Endothelial cell of umbilical vein (primary cell): ENCODE results near the gene CTAGE6.
"Not testable (repeated sequence)": the region's sequence is repeated elsewhere in the genome, so short reads cannot be mapped to it uniquely, and the experiment has no call there.

Source experiments
- CTCF ChIP-seq, 2 donors: IDR thresholded peaks; 1 replicate in 1 of 2; 2 replicates in 1 of 2; pipeline ENCODE4 v1.5.1; 2011; ENCODE audit warnings: low read length in 2 of 2, mild to moderate bottlenecking in 2 of 2, moderate library complexity in 2 of 2, control low read depth in 1 of 2, inconsistent platforms in 1 of 2, low read depth in 1 of 2; ENCODE audit not compliant: insufficient read depth in 1 of 2; ENCODE audit errors: extremely low read depth in 1 of 2
- EZH2 ChIP-seq: IDR thresholded peaks from 2 replicates; pipeline ENCODE4 v1.6.1; 2012; ENCODE audit warnings: borderline replicate concordance, low read depth, mild to moderate bottlenecking, moderate library complexity, low read length, inconsistent platforms; ENCODE audit not compliant: severe bottlenecking
- FOS ChIP-seq: IDR thresholded peaks from 2 replicates; pipeline ENCODE4 v1.6.1; 2011; ENCODE audit warnings: mild to moderate bottlenecking, low read length, moderate library complexity, borderline replicate concordance; ENCODE audit not compliant: insufficient read depth
- GATA2 ChIP-seq: IDR thresholded peaks from 2 replicates; pipeline ENCODE4 v1.7.0; 2011; ENCODE audit warnings: low read depth, mild to moderate bottlenecking, moderate library complexity, mixed read lengths, low read length; ENCODE audit not compliant: insufficient read length, insufficient read depth
- JUN ChIP-seq: IDR thresholded peaks from 2 replicates; pipeline ENCODE4 v1.6.1; 2011; ENCODE audit warnings: borderline replicate concordance, low read depth; ENCODE audit not compliant: insufficient read length, insufficient read depth
- MYC ChIP-seq: IDR thresholded peaks from one replicate; pipeline ENCODE4 v1.6.1; 2011; ENCODE audit warnings: mild to moderate bottlenecking, low read depth, low read length
- POLR2A ChIP-seq: IDR thresholded peaks from 2 replicates; pipeline ENCODE4 v1.6.1; 2012; ENCODE audit warnings: low read depth, mild to moderate bottlenecking, control low read depth, low read length
- POLR2AphosphoS5 ChIP-seq: IDR thresholded peaks from 2 replicates; pipeline ENCODE4 v1.6.1; 2012; ENCODE audit warnings: low read depth, mild to moderate bottlenecking, control low read depth, low read length, moderate library complexity; ENCODE audit not compliant: insufficient read depth

GRCh38 chr7:143797896-143798290, 40.4 kb upstream of the CTAGE6 start:
- TF ChIP-seq CTCF (IDR thresholded peaks at IDR 0.05; ENCODE audit: extremely low read depth in 1 of 2, insufficient read depth in 1 of 2, low read depth in 1 of 2, low read length in 2 of 2); EZH2; POLR2AphosphoS5; GATA2; JUN; POLR2A; MYC; FOS: not testable (repeated sequence)
